K562 (cell line): ENCODE measurements around the gene OSGIN1. TPM values are rescaled to one million over a fixed set of nuclear protein-coding genes. Genes with fewer than 3 reads are reported as not detected.

ENCODE experiments used
- BCOR ChIP-seq: fragments of 450-650 bp; IDR thresholded peaks from 2 replicates; pipeline ENCODE4 v1.6.1; 2016
- DACH1 ChIP-seq: fragments of 450-650 bp; IDR thresholded peaks from 2 replicates; pipeline ENCODE4 v1.6.1; 2018; ENCODE audit not compliant: partially characterized antibody
- ERF ChIP-seq: fragments of 450-650 bp; formaldehyde crosslinking; IDR thresholded peaks from 2 replicates; pipeline ENCODE4 v1.4.0; 2020; ENCODE audit warnings: mild to moderate bottlenecking, mixed read lengths
- GTF2E2 ChIP-seq: fragments of 200-800 bp; sonication (Bioruptor generic); IDR thresholded peaks from 2 replicates; pipeline ENCODE4 v1.6.1; 2016; ENCODE audit warnings: missing genetic modification characterization, missing compliant biosample characterization
- KLF1 ChIP-seq: fragments of 450-650 bp; IDR thresholded peaks from 2 replicates; pipeline ENCODE4 v1.6.1; 2016; ENCODE audit warnings: missing genetic modification characterization, missing compliant biosample characterization
- PBX2 ChIP-seq, 2 experiments: IDR thresholded peaks in 1 of 2; conservative IDR thresholded peaks in 1 of 2; 2 replicates each; pipeline ENCODE4 v1.6.1; 2016; ENCODE audit warnings: low read depth in 2 of 2, mild to moderate bottlenecking in 1 of 2, missing compliant biosample characterization in 1 of 2, missing genetic modification characterization in 1 of 2, moderate library complexity in 1 of 2
- PHF20 ChIP-seq: fragments of 450-650 bp; IDR thresholded peaks from 2 replicates; pipeline ENCODE4 v1.6.1; 2018; ENCODE audit not compliant: partially characterized antibody
- PHF8 ChIP-seq: fragments of 200-600 bp; sonication (generic); IDR thresholded peaks from 2 replicates; pipeline ENCODE4 v1.6.1; 2012; ENCODE audit warnings: mixed run types, mild to moderate bottlenecking, inconsistent platforms, low read length, moderate library complexity, borderline replicate concordance
- POLR2B ChIP-seq: fragments of 450-650 bp; IDR thresholded peaks from 2 replicates; pipeline ENCODE4 v1.6.1; 2018; ENCODE audit warnings: low read depth; ENCODE audit not compliant: partially characterized antibody
- SLC30A9 ChIP-seq: fragments of 250-450 bp; sonication (Bioruptor Pico); IDR thresholded peaks from 2 replicates; pipeline ENCODE4 v1.8.0; 2022; ENCODE audit warnings: mild to moderate bottlenecking, moderate library complexity
- SMC3 ChIP-seq: conservative IDR thresholded peaks from 2 replicates; pipeline ENCODE4 v1.6.1; 2011; ENCODE audit warnings: low read depth, low read length, improper control_type of control experiment; ENCODE audit not compliant: insufficient read depth
- STAT5B ChIP-seq: fragments of 250-450 bp; sonication (Bioruptor Pico); IDR thresholded peaks from 2 replicates; pipeline ENCODE4 v1.8.0; 2021; ENCODE audit warnings: mild to moderate bottlenecking, inconsistent platforms
- SUPT5H ChIP-seq: fragments of 450-650 bp; IDR thresholded peaks from 2 replicates; pipeline ENCODE4 v1.6.1; 2016
- TGIF2 ChIP-seq: sonication (generic); formaldehyde crosslinking; IDR thresholded peaks from 2 replicates; pipeline ENCODE4 v1.8.1; 2022; ENCODE audit warnings: mild to moderate bottlenecking, missing genetic modification reagents, moderate library complexity
- XRCC3 ChIP-seq: fragments of 450-650 bp; IDR thresholded peaks from 2 replicates; pipeline ENCODE4 v1.6.1; 2017; ENCODE audit warnings: mild to moderate bottlenecking, moderate library complexity
- ZFX ChIP-seq: sonication (generic); formaldehyde crosslinking; IDR thresholded peaks from 2 replicates; pipeline ENCODE4 v1.8.0; 2022; ENCODE audit warnings: mild to moderate bottlenecking, missing genetic modification reagents, moderate library complexity
- ZNF212 ChIP-seq: fragments of 450-650 bp; formaldehyde crosslinking; IDR thresholded peaks from 2 replicates; pipeline ENCODE4 v1.4.0; 2020; ENCODE audit warnings: mild to moderate bottlenecking
- ZNF449 ChIP-seq: fragments of 250-450 bp; sonication (Bioruptor Pico); IDR thresholded peaks from 2 replicates; pipeline ENCODE4 v1.8.0; 2022; ENCODE audit warnings: moderate library complexity, mild to moderate bottlenecking, inconsistent platforms
- ZNF766 ChIP-seq: fragments of 200-800 bp; sonication (Bioruptor generic); conservative IDR thresholded peaks from 2 replicates; pipeline ENCODE4 v1.6.1; 2016; ENCODE audit warnings: missing genetic modification characterization, missing compliant biosample characterization
- polyA plus RNA-seq, 8 experiments: library from polyadenylated mRNA; depleted of rRNA in 4 of 8; stranded (reverse) in 5 of 8; unstranded in 3 of 8; fragments of >200 nt; fragmentation: Nextera tagmentation in 2 of 8; fragmentation: Illumina TruSeq in 1 of 8; extraction: Ambion mirVana in 2 of 8; extraction: Trizol in 1 of 8; gene quantifications; 2 replicates each; pipeline versions ENCODE4 v1.2.1 to v1.2.3, GENCODE V29; 2011 to 2014; ENCODE audit warnings: inconsistent platforms in 1 of 8, missing spikeins in 1 of 8
- total RNA-seq, 7 experiments: library from RNA; depleted of rRNA in 6 of 7; stranded (reverse); fragments of >200 nt in 6 of 7; fragmentation: Illumina TruSeq in 2 of 7; extraction: Trizol in 2 of 7; gene quantifications; 2 replicates each; pipeline versions ENCODE4 v1.2.1 to v1.2.3, GENCODE V29; 2011 to 2021; ENCODE audit warnings: low replicate concordance in 1 of 7
- TF ChIP-seq, protein P1 (sequence below): sonication (generic); IDR thresholded peaks from 2 replicates; pipeline ENCODE4 v1.6.1; 2016
- TF ChIP-seq, protein P2 (sequence below): fragments of 450-650 bp; IDR thresholded peaks from 2 replicates; pipeline ENCODE4 v1.6.1; 2014; ENCODE audit warnings: low read depth, mild to moderate bottlenecking, moderate library complexity, borderline replicate concordance

The OSGIN1 gene
- total and polyA plus RNA-seq, 9 of the 15 experiments (the other 6 are each of a cell fraction or from before 2014, with no cell fraction given) = 0.03 to 3.6 (median 1.6) TPM

- TF ChIP-seq PBX2 (CRISPR knock-in tag; IDR thresholded peaks at IDR 0.05; ENCODE audit: low read depth) = no peak
- TF ChIP-seq PBX2 (tag; conservative IDR thresholded peaks at IDR 0.05; ENCODE audit: low read depth) = peak; percentile 86
- TF ChIP-seq, protein P1, sequence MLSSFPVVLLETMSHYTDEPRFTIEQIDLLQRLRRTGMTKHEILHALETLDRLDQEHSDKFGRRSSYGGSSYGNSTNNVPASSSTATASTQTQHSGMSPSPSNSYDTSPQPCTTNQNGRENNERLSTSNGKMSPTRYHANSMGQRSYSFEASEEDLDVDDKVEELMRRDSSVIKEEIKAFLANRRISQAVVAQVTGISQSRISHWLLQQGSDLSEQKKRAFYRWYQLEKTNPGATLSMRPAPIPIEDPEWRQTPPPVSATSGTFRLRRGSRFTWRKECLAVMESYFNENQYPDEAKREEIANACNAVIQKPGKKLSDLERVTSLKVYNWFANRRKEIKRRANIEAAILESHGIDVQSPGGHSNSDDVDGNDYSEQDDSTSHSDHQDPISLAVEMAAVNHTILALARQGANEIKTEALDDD = no peak
- TF ChIP-seq POLR2B = peak; percentile 81
- peak; percentile 71; the same call in 1 of the 2 replicates for TF ChIP-seq PHF8
- TF ChIP-seq SLC30A9 (CRISPR knock-in tag) = no peak
- TF ChIP-seq XRCC3 = no peak
- no peak for TF ChIP-seq STAT5B (CRISPR knock-in tag)
- TF ChIP-seq SUPT5H = peak; percentile 92
- no peak for TF ChIP-seq ZNF766 (CRISPR knock-in tag)
- TF ChIP-seq, protein P2, sequence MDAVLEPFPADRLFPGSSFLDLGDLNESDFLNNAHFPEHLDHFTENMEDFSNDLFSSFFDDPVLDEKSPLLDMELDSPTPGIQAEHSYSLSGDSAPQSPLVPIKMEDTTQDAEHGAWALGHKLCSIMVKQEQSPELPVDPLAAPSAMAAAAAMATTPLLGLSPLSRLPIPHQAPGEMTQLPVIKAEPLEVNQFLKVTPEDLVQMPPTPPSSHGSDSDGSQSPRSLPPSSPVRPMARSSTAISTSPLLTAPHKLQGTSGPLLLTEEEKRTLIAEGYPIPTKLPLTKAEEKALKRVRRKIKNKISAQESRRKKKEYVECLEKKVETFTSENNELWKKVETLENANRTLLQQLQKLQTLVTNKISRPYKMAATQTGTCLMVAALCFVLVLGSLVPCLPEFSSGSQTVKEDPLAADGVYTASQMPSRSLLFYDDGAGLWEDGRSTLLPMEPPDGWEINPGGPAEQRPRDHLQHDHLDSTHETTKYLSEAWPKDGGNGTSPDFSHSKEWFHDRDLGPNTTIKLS = peak; percentile 43; the same call in 1 of the 2 replicates
- TF ChIP-seq KLF1 (tag) = peak; percentile 61; the same call in 1 of the 2 replicates
- no peak for TF ChIP-seq GTF2E2 (tag)
- no peak for TF ChIP-seq ERF
- peak; percentile 91 for TF ChIP-seq DACH1
- TF ChIP-seq BCOR = no peak
- TF ChIP-seq ZFX = peak; percentile 58
- 0 out of 2 replicates have a peak, but pooled peaks have one; percentile 42 for TF ChIP-seq ZNF212
- no peak for TF ChIP-seq SMC3
- no peak for TF ChIP-seq TGIF2 (CRISPR knock-in tag)
- TF ChIP-seq PHF20 = peak; percentile 3
- no peak for TF ChIP-seq ZNF449 (CRISPR knock-in tag)
These were observed at the start of gene OSGIN1 (continued) for GRCh38 chr16:83952940-83953795.
